OCI-LY1 (cell line): ENCODE measurements around the gene KCNK2.

Source experiments
- CTCF ChIP-seq: fragments of 200-600 bp; sonication (generic), shearing (Covaris generic); IDR thresholded peaks from 2 replicates; pipeline ENCODE4 v1.5.1; 2017; ENCODE audit warnings: mild to moderate bottlenecking, antibody characterized with exemption, low read length, moderate library complexity, mixed read lengths
- EZH2 ChIP-seq: fragments of 200-600 bp; sonication (generic), shearing (Covaris generic); IDR thresholded peaks from 2 replicates; pipeline ENCODE4 v1.8.0; 2017; ENCODE audit warnings: borderline replicate concordance, mixed run types, mild to moderate bottlenecking, antibody characterized with exemption, low read length, moderate library complexity, mixed read lengths

GRCh38 chr1:215279682-215280081 is 197.1 kb downstream of the KCNK2 start:
- TF ChIP-seq CTCF (no peak), EZH2 (no peak)
